H1 (cell line): ENCODE results near the gene LDLRAD3. TPM values are rescaled to one million over a fixed set of nuclear protein-coding genes. Genes with fewer than 3 reads are reported as not detected.

Source experiments
- SP1 ChIP-seq: IDR thresholded peaks from 2 replicates; pipeline ENCODE4 v1.6.1; 2011; ENCODE audit warnings: low read depth, low read length
- SRF ChIP-seq: IDR thresholded peaks from 2 replicates; pipeline ENCODE4 v1.6.1; 2011; ENCODE audit warnings: mild to moderate bottlenecking, low read depth, low read length, moderate library complexity
- polyA plus RNA-seq, 7 experiments: library from polyadenylated mRNA; depleted of rRNA in 3 of 7; stranded (reverse) in 5 of 7; unstranded in 2 of 7; fragments of >200 nt in 5 of 7; fragments of 200-250 nt in 2 of 7; gene quantifications; 1 replicate in 5 of 7; 2 replicates in 1 of 7; 4 replicates in 1 of 7; pipeline versions ENCODE4 v1.2.1 to v1.2.3, GENCODE V29; 2011 to 2013; ENCODE audit warnings: missing spikeins in 2 of 7, mixed read lengths in 2 of 7
- total RNA-seq: library from RNA; stranded (reverse); fragmentation: NEBNext Ultra II Directional; extraction: Animal tissue kit (Norgen Biotek cat#: 25700); gene quantifications from 2 replicates; pipeline ENCODE4 v1.2.1, GENCODE V29; 2021
- TF ChIP-seq, protein P1 (sequence below): fragments of 300-600 bp; sonication (generic); IDR thresholded peaks from 2 replicates; pipeline ENCODE4 v1.7.1; 2012; ENCODE audit warnings: low read length, moderate library complexity, mild to moderate bottlenecking, inconsistent platforms; ENCODE audit not compliant: insufficient replicate concordance
- TF ChIP-seq, protein P2 (sequence below): IDR thresholded peaks from 2 replicates; pipeline ENCODE4 v1.6.1; 2012; ENCODE audit warnings: low read length, inconsistent platforms

LDLRAD3 gene
- total and polyA plus RNA-seq, 2 of the 8 experiments (the other 6 are each of a cell fraction or from before 2014, with no cell fraction given) = 18.6 to 22.8 TPM

DNA sequence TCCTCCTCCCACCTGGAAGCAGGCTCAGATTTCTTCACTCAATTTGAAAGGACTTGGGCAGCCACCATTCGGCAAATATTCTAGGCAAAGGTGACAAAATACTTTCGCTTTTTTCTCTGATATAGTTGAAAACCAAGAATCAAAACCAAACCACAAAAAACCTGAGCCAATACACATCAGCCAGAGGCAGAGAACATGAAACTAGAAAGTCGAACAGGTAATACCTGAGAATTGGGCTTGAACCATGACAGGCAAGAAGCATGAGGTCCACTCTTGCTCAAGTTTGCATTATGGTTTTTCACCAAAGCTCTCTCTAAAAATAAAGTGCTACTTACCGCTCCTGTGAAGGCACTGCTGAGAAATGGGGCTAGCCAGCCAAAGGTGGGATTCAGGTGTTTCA lies 26.2 kb upstream of the LDLRAD3 start (continued):
- TF ChIP-seq, protein P1, sequence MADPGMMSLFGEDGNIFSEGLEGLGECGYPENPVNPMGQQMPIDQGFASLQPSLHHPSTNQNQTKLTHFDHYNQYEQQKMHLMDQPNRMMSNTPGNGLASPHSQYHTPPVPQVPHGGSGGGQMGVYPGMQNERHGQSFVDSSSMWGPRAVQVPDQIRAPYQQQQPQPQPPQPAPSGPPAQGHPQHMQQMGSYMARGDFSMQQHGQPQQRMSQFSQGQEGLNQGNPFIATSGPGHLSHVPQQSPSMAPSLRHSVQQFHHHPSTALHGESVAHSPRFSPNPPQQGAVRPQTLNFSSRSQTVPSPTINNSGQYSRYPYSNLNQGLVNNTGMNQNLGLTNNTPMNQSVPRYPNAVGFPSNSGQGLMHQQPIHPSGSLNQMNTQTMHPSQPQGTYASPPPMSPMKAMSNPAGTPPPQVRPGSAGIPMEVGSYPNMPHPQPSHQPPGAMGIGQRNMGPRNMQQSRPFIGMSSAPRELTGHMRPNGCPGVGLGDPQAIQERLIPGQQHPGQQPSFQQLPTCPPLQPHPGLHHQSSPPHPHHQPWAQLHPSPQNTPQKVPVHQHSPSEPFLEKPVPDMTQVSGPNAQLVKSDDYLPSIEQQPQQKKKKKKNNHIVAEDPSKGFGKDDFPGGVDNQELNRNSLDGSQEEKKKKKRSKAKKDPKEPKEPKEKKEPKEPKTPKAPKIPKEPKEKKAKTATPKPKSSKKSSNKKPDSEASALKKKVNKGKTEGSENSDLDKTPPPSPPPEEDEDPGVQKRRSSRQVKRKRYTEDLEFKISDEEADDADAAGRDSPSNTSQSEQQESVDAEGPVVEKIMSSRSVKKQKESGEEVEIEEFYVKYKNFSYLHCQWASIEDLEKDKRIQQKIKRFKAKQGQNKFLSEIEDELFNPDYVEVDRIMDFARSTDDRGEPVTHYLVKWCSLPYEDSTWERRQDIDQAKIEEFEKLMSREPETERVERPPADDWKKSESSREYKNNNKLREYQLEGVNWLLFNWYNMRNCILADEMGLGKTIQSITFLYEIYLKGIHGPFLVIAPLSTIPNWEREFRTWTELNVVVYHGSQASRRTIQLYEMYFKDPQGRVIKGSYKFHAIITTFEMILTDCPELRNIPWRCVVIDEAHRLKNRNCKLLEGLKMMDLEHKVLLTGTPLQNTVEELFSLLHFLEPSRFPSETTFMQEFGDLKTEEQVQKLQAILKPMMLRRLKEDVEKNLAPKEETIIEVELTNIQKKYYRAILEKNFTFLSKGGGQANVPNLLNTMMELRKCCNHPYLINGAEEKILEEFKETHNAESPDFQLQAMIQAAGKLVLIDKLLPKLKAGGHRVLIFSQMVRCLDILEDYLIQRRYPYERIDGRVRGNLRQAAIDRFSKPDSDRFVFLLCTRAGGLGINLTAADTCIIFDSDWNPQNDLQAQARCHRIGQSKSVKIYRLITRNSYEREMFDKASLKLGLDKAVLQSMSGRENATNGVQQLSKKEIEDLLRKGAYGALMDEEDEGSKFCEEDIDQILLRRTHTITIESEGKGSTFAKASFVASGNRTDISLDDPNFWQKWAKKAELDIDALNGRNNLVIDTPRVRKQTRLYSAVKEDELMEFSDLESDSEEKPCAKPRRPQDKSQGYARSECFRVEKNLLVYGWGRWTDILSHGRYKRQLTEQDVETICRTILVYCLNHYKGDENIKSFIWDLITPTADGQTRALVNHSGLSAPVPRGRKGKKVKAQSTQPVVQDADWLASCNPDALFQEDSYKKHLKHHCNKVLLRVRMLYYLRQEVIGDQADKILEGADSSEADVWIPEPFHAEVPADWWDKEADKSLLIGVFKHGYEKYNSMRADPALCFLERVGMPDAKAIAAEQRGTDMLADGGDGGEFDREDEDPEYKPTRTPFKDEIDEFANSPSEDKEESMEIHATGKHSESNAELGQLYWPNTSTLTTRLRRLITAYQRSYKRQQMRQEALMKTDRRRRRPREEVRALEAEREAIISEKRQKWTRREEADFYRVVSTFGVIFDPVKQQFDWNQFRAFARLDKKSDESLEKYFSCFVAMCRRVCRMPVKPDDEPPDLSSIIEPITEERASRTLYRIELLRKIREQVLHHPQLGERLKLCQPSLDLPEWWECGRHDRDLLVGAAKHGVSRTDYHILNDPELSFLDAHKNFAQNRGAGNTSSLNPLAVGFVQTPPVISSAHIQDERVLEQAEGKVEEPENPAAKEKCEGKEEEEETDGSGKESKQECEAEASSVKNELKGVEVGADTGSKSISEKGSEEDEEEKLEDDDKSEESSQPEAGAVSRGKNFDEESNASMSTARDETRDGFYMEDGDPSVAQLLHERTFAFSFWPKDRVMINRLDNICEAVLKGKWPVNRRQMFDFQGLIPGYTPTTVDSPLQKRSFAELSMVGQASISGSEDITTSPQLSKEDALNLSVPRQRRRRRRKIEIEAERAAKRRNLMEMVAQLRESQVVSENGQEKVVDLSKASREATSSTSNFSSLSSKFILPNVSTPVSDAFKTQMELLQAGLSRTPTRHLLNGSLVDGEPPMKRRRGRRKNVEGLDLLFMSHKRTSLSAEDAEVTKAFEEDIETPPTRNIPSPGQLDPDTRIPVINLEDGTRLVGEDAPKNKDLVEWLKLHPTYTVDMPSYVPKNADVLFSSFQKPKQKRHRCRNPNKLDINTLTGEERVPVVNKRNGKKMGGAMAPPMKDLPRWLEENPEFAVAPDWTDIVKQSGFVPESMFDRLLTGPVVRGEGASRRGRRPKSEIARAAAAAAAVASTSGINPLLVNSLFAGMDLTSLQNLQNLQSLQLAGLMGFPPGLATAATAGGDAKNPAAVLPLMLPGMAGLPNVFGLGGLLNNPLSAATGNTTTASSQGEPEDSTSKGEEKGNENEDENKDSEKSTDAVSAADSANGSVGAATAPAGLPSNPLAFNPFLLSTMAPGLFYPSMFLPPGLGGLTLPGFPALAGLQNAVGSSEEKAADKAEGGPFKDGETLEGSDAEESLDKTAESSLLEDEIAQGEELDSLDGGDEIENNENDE = no peak
- TF ChIP-seq SRF (no peak), SP1 (no peak)
- TF ChIP-seq, protein P2, sequence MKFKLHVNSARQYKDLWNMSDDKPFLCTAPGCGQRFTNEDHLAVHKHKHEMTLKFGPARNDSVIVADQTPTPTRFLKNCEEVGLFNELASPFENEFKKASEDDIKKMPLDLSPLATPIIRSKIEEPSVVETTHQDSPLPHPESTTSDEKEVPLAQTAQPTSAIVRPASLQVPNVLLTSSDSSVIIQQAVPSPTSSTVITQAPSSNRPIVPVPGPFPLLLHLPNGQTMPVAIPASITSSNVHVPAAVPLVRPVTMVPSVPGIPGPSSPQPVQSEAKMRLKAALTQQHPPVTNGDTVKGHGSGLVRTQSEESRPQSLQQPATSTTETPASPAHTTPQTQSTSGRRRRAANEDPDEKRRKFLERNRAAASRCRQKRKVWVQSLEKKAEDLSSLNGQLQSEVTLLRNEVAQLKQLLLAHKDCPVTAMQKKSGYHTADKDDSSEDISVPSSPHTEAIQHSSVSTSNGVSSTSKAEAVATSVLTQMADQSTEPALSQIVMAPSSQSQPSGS = no peak
